Parathyroid adenoma (tissue), 2 donors: ENCODE results near the gene CADM1.

Experiments used
- H2AFZ ChIP-seq: fragments of 300-600 bp; sonication (generic); one replicate; pipeline ENCODE4 v1.7.0; 2017; ENCODE audit warnings: antibody characterized with exemption, mild to moderate bottlenecking
- H3K27ac ChIP-seq: fragments of 300-600 bp; sonication (generic); one replicate; pipeline ENCODE4 v1.7.0; 2017
- H3K27me3 ChIP-seq: fragments of 300-600 bp; sonication (generic); one replicate; pipeline ENCODE4 v1.7.0; 2017; ENCODE audit warnings: low read length; ENCODE audit not compliant: control insufficient read depth, insufficient read depth
- H3K36me3 ChIP-seq: fragments of 300-600 bp; sonication (generic); one replicate; pipeline ENCODE4 v1.7.0; 2017; ENCODE audit warnings: low read length; ENCODE audit not compliant: control insufficient read depth, insufficient read depth
- H3K4me1 ChIP-seq: fragments of 300-600 bp; sonication (generic); one replicate; pipeline ENCODE4 v1.7.0; 2017; ENCODE audit warnings: control low read depth
- H3K4me2 ChIP-seq: fragments of 300-600 bp; sonication (generic); one replicate; pipeline ENCODE4 v1.7.0; 2017; ENCODE audit warnings: low read length
- H3K4me3 ChIP-seq: fragments of 300-600 bp; sonication (generic); one replicate; pipeline ENCODE4 v1.7.0; 2017; ENCODE audit warnings: low read depth, low read length
- H3K79me2 ChIP-seq: fragments of 300-600 bp; sonication (generic); one replicate; pipeline ENCODE4 v1.7.0; 2017; ENCODE audit warnings: control low read depth
- H3K9ac ChIP-seq: fragments of 300-600 bp; sonication (generic); one replicate; pipeline ENCODE4 v1.7.0; 2017; ENCODE audit warnings: mild to moderate bottlenecking
- H3K9me3 ChIP-seq: fragments of 300-600 bp; sonication (generic); one replicate; pipeline ENCODE4 v1.7.0; 2017; ENCODE audit warnings: low read length; ENCODE audit not compliant: control insufficient read depth
- CTCF ChIP-seq: fragments of 300-600 bp; sonication (generic); IDR thresholded peaks from one replicate; pipeline ENCODE4 v1.7.0; 2017; ENCODE audit warnings: antibody characterized with exemption, mild to moderate bottlenecking
- donor health status: primary hyperparathyroidism.

CADM1 gene

DNA sequence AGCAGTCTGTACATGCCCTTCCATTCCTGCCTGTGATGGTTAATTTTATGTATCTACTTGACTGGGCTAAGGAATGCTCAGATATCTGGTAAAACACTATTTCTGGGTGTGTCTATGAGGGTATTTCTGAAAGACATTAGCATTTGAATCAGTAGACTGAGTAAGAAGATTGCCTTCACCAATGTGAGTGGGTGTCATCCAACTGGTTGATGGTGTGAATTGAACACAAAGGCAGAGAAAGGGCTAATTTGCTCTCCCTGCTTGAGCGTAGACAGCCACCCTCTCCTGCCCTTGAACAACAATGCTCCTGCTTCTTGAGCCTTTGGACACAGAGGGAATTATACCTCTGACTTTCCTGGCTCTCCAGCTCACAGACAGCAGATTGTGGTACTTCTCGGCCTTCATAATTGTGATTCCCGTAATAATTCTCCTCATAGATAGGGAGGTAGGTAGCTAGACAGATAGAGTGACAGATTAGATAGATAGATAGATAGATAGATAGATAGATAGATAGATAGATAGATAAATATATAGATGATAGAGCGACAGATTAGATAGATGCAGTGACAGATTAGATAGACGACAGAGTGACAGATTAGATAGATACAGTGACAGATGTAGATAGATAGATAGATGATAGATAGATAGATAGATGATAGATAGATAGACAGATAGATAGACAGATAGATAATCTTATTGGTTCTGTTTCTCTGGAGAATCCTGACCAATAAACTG lies 370.6 kb downstream of the CADM1 start:
- Histone ChIP-seq H3K79me2 (no peaks in the 10 kb centered on the region), H3K36me3 (no peaks in the 10 kb centered on the region), H2AFZ (no peak overlapping the region), H3K9ac (no peak overlapping the region), H3K4me2 (no peak overlapping the region), H3K4me1 (no peaks in the 10 kb centered on the region), H3K9me3 (no peaks in the 10 kb centered on the region), H3K27ac (no peak overlapping the region), H3K27me3 (no peaks in the 10 kb centered on the region), H3K4me3 (no peak overlapping the region)
- TF ChIP-seq CTCF = no peak

GRCh38 chr11:115132436-115133228 lies 371.6 kb downstream of the CADM1 start:
- no peak overlapping the region for H2AFZ ChIP-seq
- H3K4me3 ChIP-seq = no peak overlapping the region
- no peaks in the 10 kb centered on the region for H3K9me3 ChIP-seq
- no peaks in the 10 kb centered on the region for H3K79me2 ChIP-seq
- H3K4me1 ChIP-seq = no peaks in the 10 kb centered on the region
- H3K27ac ChIP-seq = no peak overlapping the region
- no peaks in the 10 kb centered on the region for H3K27me3 ChIP-seq
- H3K36me3 ChIP-seq = no peaks in the 10 kb centered on the region
- H3K4me2 ChIP-seq = no peak overlapping the region
- no peak for TF ChIP-seq CTCF
- H3K9ac ChIP-seq = no peak overlapping the region

GRCh38 chr11:115129473-115130289 lies 374.5 kb downstream of the CADM1 start:
- no peaks in the 10 kb centered on the region for H3K79me2 ChIP-seq
- no peak overlapping the region for H3K4me3 ChIP-seq
- H3K27me3 ChIP-seq = no peaks in the 10 kb centered on the region
- H3K36me3 ChIP-seq = no peaks in the 10 kb centered on the region
- no peaks in the 10 kb centered on the region for H3K9me3 ChIP-seq
- H3K4me1 ChIP-seq = no peaks in the 10 kb centered on the region
- H2AFZ ChIP-seq = no peak overlapping the region
- TF ChIP-seq CTCF = no peak
- no peak overlapping the region for H3K27ac ChIP-seq
- H3K4me2 ChIP-seq = no peak overlapping the region
- no peak overlapping the region for H3K9ac ChIP-seq

DNA sequence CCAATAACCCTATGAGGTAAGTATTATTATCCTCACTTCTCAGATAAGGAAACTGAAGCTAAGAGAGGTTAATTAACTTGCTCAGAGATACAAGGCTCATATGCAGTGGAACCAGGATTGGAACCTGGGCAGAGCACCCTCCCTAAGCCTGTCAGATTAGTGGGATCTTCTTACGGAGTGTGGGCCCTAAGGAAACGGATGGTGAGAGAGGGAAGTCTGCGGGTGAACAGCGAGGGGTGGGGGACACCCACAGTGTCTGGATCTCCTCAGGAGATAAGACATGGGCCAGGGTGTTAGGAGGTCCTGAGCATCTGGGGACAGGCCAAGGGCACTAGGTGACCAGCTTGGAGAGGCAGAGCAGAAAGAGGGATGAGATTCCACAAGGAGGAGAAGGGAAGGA lies 376.0 kb downstream of the CADM1 start:
- Histone ChIP-seq H3K9ac (no peak overlapping the region), H3K4me1 (no peaks in the 10 kb centered on the region), H3K27ac (no peak overlapping the region), H3K36me3 (no peaks in the 10 kb centered on the region), H3K79me2 (no peaks in the 10 kb centered on the region), H2AFZ (no peak overlapping the region), H3K4me3 (no peak overlapping the region), H3K4me2 (no peak overlapping the region), H3K27me3 (no peaks in the 10 kb centered on the region), H3K9me3 (no peaks in the 10 kb centered on the region)
- TF ChIP-seq CTCF = no peak
